ENCODE measurements around the gene TOGARAM1.

Gene TOGARAM1

GRCh38 chr14:44989497-44990440 is 27.8 kb downstream of the TOGARAM1 start:
- no peak for DNase-seq (ENCODE audit: extremely low read depth, low read depth)
- H3K4me3 ChIP-seq (replicated peaks; ENCODE audit: low read depth, low read length): no peak overlapping the region
- TF ChIP-seq CTCF (IDR thresholded peaks at IDR 0.05; ENCODE audit: low read depth, low read length, missing control alignments): no peak

- TF ChIP-seq CTCF (IDR thresholded peaks at IDR 0.05; ENCODE audit: low read depth, low read length, missing control alignments): no peak
- no peak overlapping the region for H3K4me3 ChIP-seq (replicated peaks; ENCODE audit: low read depth, low read length)
- no peak for DNase-seq (ENCODE audit: extremely low read depth, low read depth)
Measured at GRCh38 chr14:44990533-44990932, 28.5 kb downstream of the TOGARAM1 start.

GRCh38 chr14:44995196-44995595 is 33.2 kb downstream of the TOGARAM1 start:
- no peak for DNase-seq (ENCODE audit: extremely low read depth, low read depth)
- no peak overlapping the region for H3K4me3 ChIP-seq (replicated peaks; ENCODE audit: low read depth, low read length)
- TF ChIP-seq CTCF (IDR thresholded peaks at IDR 0.05; ENCODE audit: low read depth, low read length, missing control alignments): no peak

GRCh38 chr14:44995770-44996294 is 33.8 kb downstream of the TOGARAM1 start:
- no peak overlapping the region for H3K4me3 ChIP-seq (replicated peaks; ENCODE audit: low read depth, low read length)
- TF ChIP-seq CTCF (IDR thresholded peaks at IDR 0.05; ENCODE audit: low read depth, low read length, missing control alignments): no peak
- DNase-seq (ENCODE audit: extremely low read depth, low read depth): no peak

GRCh38 chr14:45003924-45004323 is 41.9 kb downstream of the TOGARAM1 start:
- no peak for DNase-seq (ENCODE audit: extremely low read depth, low read depth)
- no peak for TF ChIP-seq CTCF (IDR thresholded peaks at IDR 0.05; ENCODE audit: low read depth, low read length, missing control alignments)
- H3K4me3 ChIP-seq (replicated peaks; ENCODE audit: low read depth, low read length): no peak overlapping the region

- DNase-seq (ENCODE audit: extremely low read depth, low read depth): no peak
- no peak overlapping the region for H3K4me3 ChIP-seq (replicated peaks; ENCODE audit: low read depth, low read length)
- TF ChIP-seq CTCF (IDR thresholded peaks at IDR 0.05; ENCODE audit: low read depth, low read length, missing control alignments): no peak
Measured at GRCh38 chr14:45015133-45015532, 53.1 kb downstream of the TOGARAM1 start.

Data from HFF-Myc (cell line).